H1 (cell line): ENCODE results near the gene ADAMTS13.

Experiments
- CREB1 ChIP-seq: IDR thresholded peaks from 2 replicates; pipeline ENCODE4 v1.6.1; 2012; ENCODE audit warnings: inconsistent platforms
- CTCF ChIP-seq, 3 experiments: IDR thresholded peaks; 1 replicate in 2 of 3; 2 replicates in 1 of 3; pipeline versions ENCODE4 v1.5.1 to v1.6.1; 2011; ENCODE audit warnings: low read length in 3 of 3, mild to moderate bottlenecking in 3 of 3, inconsistent platforms in 2 of 3, low read depth in 1 of 3, moderate library complexity in 1 of 3; ENCODE audit not compliant: insufficient read depth in 1 of 3; ENCODE audit errors: control extremely low read depth in 1 of 3
- EP300 ChIP-seq, 2 experiments: IDR thresholded peaks; 1 replicate in 1 of 2; 2 replicates in 1 of 2; pipeline ENCODE4 v1.6.1; 2011 to 2012; ENCODE audit warnings: low read depth in 2 of 2, low read length in 2 of 2, mild to moderate bottlenecking in 2 of 2, borderline replicate concordance in 1 of 2, inconsistent platforms in 1 of 2, moderate library complexity in 1 of 2
- EZH2 ChIP-seq: fragments of 200-600 bp; sonication (generic); IDR thresholded peaks from 2 replicates; pipeline ENCODE4 v1.7.1; 2012; ENCODE audit warnings: low read depth, mild to moderate bottlenecking, moderate library complexity, low read length, inconsistent platforms; ENCODE audit not compliant: severe bottlenecking
- POU5F1 ChIP-seq: IDR thresholded peaks from 2 replicates; pipeline ENCODE4 v1.6.1; 2011; ENCODE audit warnings: low read depth, mild to moderate bottlenecking, low read length, moderate library complexity
- TAF1 ChIP-seq: IDR thresholded peaks from 2 replicates; pipeline ENCODE4 v1.6.1; 2011; ENCODE audit warnings: mild to moderate bottlenecking, low read depth, low read length
- YY1 ChIP-seq: IDR thresholded peaks from 2 replicates; pipeline ENCODE4 v1.6.1; 2011; ENCODE audit warnings: low read depth, mild to moderate bottlenecking, low read length
- ZNF274 ChIP-seq: IDR thresholded peaks from 2 replicates; pipeline ENCODE4 v1.7.0; 2012; ENCODE audit warnings: low read length, borderline replicate concordance; ENCODE audit errors: extremely low read depth

GRCh38 chr9:133436681-133437080, 14.5 kb downstream of the ADAMTS13 start:
- no peak for TF ChIP-seq ZNF274
- no peak for TF ChIP-seq CTCF (IDR thresholded peaks at IDR 0.05; ENCODE audit: control extremely low read depth in 1 of 3, insufficient read depth in 1 of 3, low read depth in 1 of 3, low read length in 3 of 3)
- no peak for TF ChIP-seq EZH2
- no peak for TF ChIP-seq YY1
- no peak for TF ChIP-seq CREB1
- no peak for TF ChIP-seq TAF1
- no peak for TF ChIP-seq EP300 (IDR thresholded peaks at IDR 0.05; ENCODE audit: borderline replicate concordance in 1 of 2, low read depth in 2 of 2, low read length in 2 of 2)
- no peak for TF ChIP-seq POU5F1
